GM19099 (cell line): ENCODE data around the gene ERN1.

ENCODE experiments used
- POLR2A ChIP-seq: IDR thresholded peaks from 3 replicates; pipeline ENCODE4 v1.6.1; 2011; ENCODE audit warnings: low read depth; ENCODE audit not compliant: insufficient read length; ENCODE audit errors: extremely low read depth

The ERN1 gene

GRCh38 chr17:64131606-64132270, 1.8 kb upstream of the ERN1 start:
- TF ChIP-seq POLR2A, result no peak

GRCh38 chr17:64130559-64131001, 636 bp upstream of the ERN1 start:
- no peak for TF ChIP-seq POLR2A

GRCh38 chr17:64129515-64129764, 504 bp downstream of the ERN1 start:
- TF ChIP-seq POLR2A, result no peak

- TF ChIP-seq POLR2A, result no peak
These were observed 993 bp downstream of the ERN1 start for GRCh38 chr17:64128787-64129514.

- no peak for TF ChIP-seq POLR2A
These were observed 3.0 kb downstream of the ERN1 start for GRCh38 chr17:64126918-64127317.

GRCh38 chr17:64125937-64126336, 4.0 kb downstream of the ERN1 start:
- TF ChIP-seq POLR2A, result no peak

- no peak for TF ChIP-seq POLR2A
These were observed 5.3 kb downstream of the ERN1 start for GRCh38 chr17:64124609-64125008.

- TF ChIP-seq POLR2A, result no peak
These were observed 6.8 kb downstream of the ERN1 start for GRCh38 chr17:64123114-64123513.

- no peak for TF ChIP-seq POLR2A
These were observed 9.7 kb downstream of the ERN1 start for GRCh38 chr17:64120159-64120810.

GRCh38 chr17:64117981-64118979, 11.7 kb downstream of the ERN1 start:
- no peak for TF ChIP-seq POLR2A

- no peak for TF ChIP-seq POLR2A
These were observed 14.0 kb downstream of the ERN1 start for GRCh38 chr17:64115822-64116534.

GRCh38 chr17:64115043-64115698, 14.8 kb downstream of the ERN1 start:
- no peak for TF ChIP-seq POLR2A

GRCh38 chr17:64113006-64113405, 16.9 kb downstream of the ERN1 start:
- no peak for TF ChIP-seq POLR2A

- no peak for TF ChIP-seq POLR2A
These were observed 18.1 kb downstream of the ERN1 start for GRCh38 chr17:64111831-64112230.
